C4-2B (cell line): ENCODE measurements around the gene NUDT1.

Source experiments
- ZFX ChIP-seq: fragments of 450-650 bp; IDR thresholded peaks from 2 replicates; pipeline ENCODE4 v1.6.1; 2017
- TF ChIP-seq, protein P1 (sequence below): fragments of 450-650 bp; conservative IDR thresholded peaks from 2 replicates; pipeline ENCODE4 v1.5.1; 2017; ENCODE audit warnings: mild to moderate bottlenecking

DNA sequence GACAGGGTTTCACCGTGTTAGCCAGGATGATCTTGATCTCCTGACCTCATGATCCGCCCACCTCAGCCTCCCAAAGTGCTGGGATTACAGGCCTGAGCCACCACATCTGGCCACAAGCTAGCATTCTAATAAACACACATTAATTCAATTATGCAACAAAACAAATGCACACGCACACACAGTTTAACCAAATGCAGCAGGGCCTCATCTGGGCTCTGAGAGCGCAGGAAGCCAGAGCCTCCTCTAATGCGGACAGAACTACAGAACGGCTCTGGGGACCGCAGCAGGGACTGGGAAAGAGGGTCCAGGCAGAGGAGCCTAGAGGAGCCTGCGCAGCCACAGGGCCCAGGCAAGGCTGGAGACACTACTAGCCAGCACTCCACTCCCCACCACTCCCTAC lies 13.1 kb upstream of the NUDT1 start:
- TF ChIP-seq, protein P1, sequence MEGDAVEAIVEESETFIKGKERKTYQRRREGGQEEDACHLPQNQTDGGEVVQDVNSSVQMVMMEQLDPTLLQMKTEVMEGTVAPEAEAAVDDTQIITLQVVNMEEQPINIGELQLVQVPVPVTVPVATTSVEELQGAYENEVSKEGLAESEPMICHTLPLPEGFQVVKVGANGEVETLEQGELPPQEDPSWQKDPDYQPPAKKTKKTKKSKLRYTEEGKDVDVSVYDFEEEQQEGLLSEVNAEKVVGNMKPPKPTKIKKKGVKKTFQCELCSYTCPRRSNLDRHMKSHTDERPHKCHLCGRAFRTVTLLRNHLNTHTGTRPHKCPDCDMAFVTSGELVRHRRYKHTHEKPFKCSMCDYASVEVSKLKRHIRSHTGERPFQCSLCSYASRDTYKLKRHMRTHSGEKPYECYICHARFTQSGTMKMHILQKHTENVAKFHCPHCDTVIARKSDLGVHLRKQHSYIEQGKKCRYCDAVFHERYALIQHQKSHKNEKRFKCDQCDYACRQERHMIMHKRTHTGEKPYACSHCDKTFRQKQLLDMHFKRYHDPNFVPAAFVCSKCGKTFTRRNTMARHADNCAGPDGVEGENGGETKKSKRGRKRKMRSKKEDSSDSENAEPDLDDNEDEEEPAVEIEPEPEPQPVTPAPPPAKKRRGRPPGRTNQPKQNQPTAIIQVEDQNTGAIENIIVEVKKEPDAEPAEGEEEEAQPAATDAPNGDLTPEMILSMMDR, result no peak
- TF ChIP-seq ZFX, result no peak
